Measurements from ENCODE around the gene MEFV. TPM values are rescaled to one million over a fixed set of nuclear protein-coding genes. Genes with fewer than 3 reads are reported as not detected.
A peak's percentile ranks its signal among the peaks of the same experiment; 100 is the strongest.
"Not testable (repeated sequence)": the region's sequence is repeated elsewhere in the genome, so short reads cannot be mapped to it uniquely, and the experiment has no call there.

The MEFV gene
- total and polyA plus RNA-seq, 3 experiments from 2014 or later: 0.18 TPM; not detected in 2

DNA sequence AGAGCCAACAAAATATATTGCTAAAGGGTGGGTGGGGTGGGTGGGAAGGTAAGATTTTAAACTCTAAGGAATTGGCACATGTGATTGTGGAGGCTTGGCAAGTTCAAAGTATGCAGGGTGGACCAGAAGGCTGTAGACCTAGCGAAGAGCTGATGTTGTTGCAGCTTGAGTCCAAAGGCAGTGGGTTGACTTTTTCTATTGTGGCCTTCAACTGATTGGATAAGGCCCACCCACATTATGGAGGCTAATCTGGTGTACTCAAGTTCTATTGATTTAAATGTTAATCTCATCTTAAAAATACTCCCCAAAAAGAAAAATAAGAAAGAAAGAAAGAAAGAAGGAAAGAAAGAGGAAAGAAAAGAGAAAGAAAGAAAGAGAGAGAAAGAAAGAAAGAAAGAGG is 43.9 kb downstream of the MEFV start:
- H3K27ac Mint-ChIP-seq: peak overlapping the region in 3 of 8 donors; percentile 33 to 78 (median 33)
- H3K9me3 Mint-ChIP-seq: peaks cover 2 to 6% (median 5%) of the 10 kb centered on the region in 5 donors
- ChIA-PET CTCF (no interaction called here), POLR2A (interaction anchor here (0.6 kb wide), 1 partner anchor 167 kb away, joined by 6 read pairs; no protein-coding TSS in a partner anchor)
- H3K9me3 ChIP-seq (ENCODE audit: low read length): peaks cover 3% of the 10 kb centered on the region
- no peak for DNase-seq
- H3K27me3 Mint-ChIP-seq: peaks cover 3 to 6% of the 10 kb centered on the region in 2 donors
- no peak overlapping the region for H3K4me3 Mint-ChIP-seq
- H3K36me3 ChIP-seq (ENCODE audit: insufficient read depth, low read length): no peaks in the 10 kb centered on the region
- peaks cover 33 to 41% (median 35%) of the 10 kb centered on the region in 3 donors for H3K4me1 Mint-ChIP-seq
- no peak overlapping the region for H3K27ac ChIP-seq (ENCODE audit: low read depth, low read length)
- H3K4me3 ChIP-seq (ENCODE audit: low read length): no peak overlapping the region
- H3K36me3 Mint-ChIP-seq: peaks cover 0 to 24% (median 2%) of the 10 kb centered on the region in 3 donors
- no peaks in the 10 kb centered on the region for H3K27me3 ChIP-seq (ENCODE audit: insufficient read depth, low read length, poor library complexity, severe bottlenecking)
- peaks cover 28% of the 10 kb centered on the region for H3K4me1 ChIP-seq (ENCODE audit: insufficient read depth, low read length)

DNA sequence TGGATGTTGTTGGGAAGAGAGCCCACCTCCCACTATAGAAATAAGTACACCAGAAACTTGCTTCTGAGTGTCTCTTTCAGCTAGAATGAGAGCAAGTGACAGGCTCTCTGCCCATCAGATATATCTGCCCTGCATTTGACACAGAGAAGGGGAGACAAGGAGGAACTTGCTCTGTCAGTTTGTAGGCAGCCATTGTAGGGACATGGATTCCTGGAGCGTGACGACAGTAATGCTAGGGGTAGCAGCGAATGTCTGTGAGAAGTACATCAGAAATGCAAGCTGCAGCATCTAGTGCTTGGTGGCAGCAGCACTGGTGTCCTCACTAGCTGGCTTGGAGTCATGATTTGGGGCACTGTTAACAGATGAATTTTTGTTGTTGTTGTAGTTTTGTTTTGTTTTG is 44.4 kb downstream of the MEFV start:
- peaks cover 3% of the 10 kb centered on the region for H3K9me3 ChIP-seq (ENCODE audit: low read length)
- H3K4me1 Mint-ChIP-seq: peaks cover 30 to 39% (median 32%) of the 10 kb centered on the region in 3 donors
- H3K36me3 Mint-ChIP-seq: peaks cover 0 to 26% (median 2%) of the 10 kb centered on the region in 3 donors
- H3K27me3 ChIP-seq (ENCODE audit: insufficient read depth, low read length, poor library complexity, severe bottlenecking): no peaks in the 10 kb centered on the region
- H3K36me3 ChIP-seq (ENCODE audit: insufficient read depth, low read length): no peaks in the 10 kb centered on the region
- H3K27ac ChIP-seq (ENCODE audit: low read depth, low read length): no peak overlapping the region
- peaks cover 3 to 6% of the 10 kb centered on the region in 2 donors for H3K27me3 Mint-ChIP-seq
- ChIA-PET POLR2A (interaction anchor here (0.6 kb wide), 1 partner anchor 166 kb away, joined by 6 read pairs; no protein-coding TSS in a partner anchor), CTCF (no interaction called here)
- H3K4me3 ChIP-seq (ENCODE audit: low read length): no peak overlapping the region
- peak overlapping the region in 4 of 8 donors; percentile 29 to 52 (median 39) for H3K27ac Mint-ChIP-seq
- DNase-seq: no peak
- H3K9me3 Mint-ChIP-seq: peaks cover 3 to 9% (median 6%) of the 10 kb centered on the region in 5 donors
- H3K4me1 ChIP-seq (ENCODE audit: insufficient read depth, low read length): peaks cover 28% of the 10 kb centered on the region
- H3K4me3 Mint-ChIP-seq: no peak overlapping the region

DNA sequence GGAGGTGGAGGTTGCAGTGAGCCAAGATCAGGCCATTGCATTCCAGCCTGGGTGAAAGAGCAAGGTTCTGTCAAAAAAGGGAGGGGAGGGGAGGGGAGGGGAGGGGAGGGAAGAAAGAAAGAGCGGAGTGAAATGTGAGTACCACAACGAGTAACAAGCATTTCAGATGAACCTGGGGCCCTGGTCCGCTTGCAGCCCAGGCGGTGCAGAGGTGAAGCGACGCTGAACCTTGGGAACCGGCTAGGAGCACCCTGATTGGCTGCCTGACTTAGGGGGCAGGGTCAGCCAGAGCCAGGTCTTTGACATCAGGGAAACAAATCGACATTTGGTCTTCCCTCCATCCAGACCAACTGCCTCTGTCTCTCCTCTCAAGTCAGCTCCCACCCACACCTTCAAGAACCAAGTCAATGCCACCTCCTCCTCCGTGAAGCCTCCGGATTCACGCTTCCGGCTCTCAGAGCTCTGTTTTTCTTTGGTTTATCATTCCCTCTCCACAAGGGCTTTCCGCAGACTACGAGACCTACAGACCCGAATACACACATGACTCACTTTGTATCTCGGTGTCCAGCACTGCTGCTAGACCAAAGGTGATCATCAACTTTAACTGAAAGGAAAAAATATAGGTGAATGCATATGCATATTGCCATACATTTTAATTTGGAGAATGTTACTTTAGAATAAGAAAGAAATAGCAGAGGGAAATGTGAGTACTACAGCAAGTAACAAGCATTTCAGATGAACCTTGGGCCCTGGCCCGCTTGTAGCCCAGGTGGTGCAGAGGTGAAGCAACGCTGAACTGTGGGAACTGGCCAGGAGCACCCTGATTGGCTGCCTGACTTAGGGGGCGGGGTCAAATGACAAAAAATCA is 49.1 kb downstream of the MEFV start:
- Mint-ChIP-seq H3K27me3 (peaks cover 10 to 23% of the 10 kb centered on the region in 2 donors), H3K9me3 (peaks cover 5 to 17% (median 16%) of the 10 kb centered on the region in 5 donors), H3K4me3 (no peak overlapping the region), H3K4me1 (peaks cover 0 to 8% (median 4%) of the 10 kb centered on the region in 3 donors), H3K36me3 (peaks cover 0 to 22% (median 2%) of the 10 kb centered on the region in 3 donors), H3K27ac (no peak overlapping the region)
- Histone ChIP-seq H3K27me3 (ENCODE audit: insufficient read depth, low read length, poor library complexity, severe bottlenecking) (no peaks in the 10 kb centered on the region), H3K9me3 (ENCODE audit: low read length) (no peaks in the 10 kb centered on the region), H3K27ac (ENCODE audit: low read depth, low read length) (no peak overlapping the region), H3K4me3 (ENCODE audit: low read length) (no peak overlapping the region), H3K4me1 (ENCODE audit: insufficient read depth, low read length) (no peaks in the 10 kb centered on the region), H3K36me3 (ENCODE audit: insufficient read depth, low read length) (no peaks in the 10 kb centered on the region)
- POLR2A ChIA-PET: no interaction called here
- DNase-seq: no peak
- CTCF ChIA-PET: interaction anchor here (2.2 kb wide), 1 partner anchor 8 kb away, joined by 6 read pairs; no protein-coding TSS in a partner anchor

DNA sequence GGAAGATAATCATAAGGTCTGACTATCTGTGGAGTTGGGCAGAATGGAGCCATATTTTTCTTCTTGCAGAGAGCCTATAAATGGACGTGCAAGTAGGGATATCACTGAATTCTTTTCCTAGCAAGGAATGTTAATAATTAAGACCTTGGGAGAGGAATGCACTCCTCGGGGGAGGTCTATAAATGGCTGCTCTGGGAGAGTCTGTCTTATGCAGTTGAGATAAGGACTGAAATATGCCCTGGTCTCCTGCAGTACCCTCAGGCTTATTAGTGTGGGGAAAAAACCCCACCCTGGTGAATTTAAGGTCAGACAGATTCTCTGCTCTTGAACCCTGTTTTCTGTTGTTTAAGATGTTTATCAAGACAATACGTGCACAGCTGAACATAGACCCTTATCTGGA is 50.5 kb downstream of the MEFV start:
- H3K4me3 ChIP-seq (ENCODE audit: low read length); H3K4me3 Mint-ChIP-seq; CTCF ChIA-PET; H3K36me3 ChIP-seq (ENCODE audit: insufficient read depth, low read length); H3K9me3 ChIP-seq (ENCODE audit: low read length); H3K27ac Mint-ChIP-seq; DNase-seq; H3K4me1 Mint-ChIP-seq; H3K27ac ChIP-seq (ENCODE audit: low read depth, low read length); H3K27me3 ChIP-seq (ENCODE audit: insufficient read depth, low read length, poor library complexity, severe bottlenecking); H3K4me1 ChIP-seq (ENCODE audit: insufficient read depth, low read length): not testable (repeated sequence)
- Mint-ChIP-seq H3K9me3 (peaks cover 5 to 17% (median 16%) of the 10 kb centered on the region in 5 donors), H3K27me3 (peaks cover 10 to 23% of the 10 kb centered on the region in 2 donors), H3K36me3 (peaks cover 0 to 19% (median 0%) of the 10 kb centered on the region in 3 donors)
- POLR2A ChIA-PET: interaction anchor here (0.6 kb wide), 1 partner anchor 258 kb away, joined by 5 read pairs; no protein-coding TSS in a partner anchor

DNA sequence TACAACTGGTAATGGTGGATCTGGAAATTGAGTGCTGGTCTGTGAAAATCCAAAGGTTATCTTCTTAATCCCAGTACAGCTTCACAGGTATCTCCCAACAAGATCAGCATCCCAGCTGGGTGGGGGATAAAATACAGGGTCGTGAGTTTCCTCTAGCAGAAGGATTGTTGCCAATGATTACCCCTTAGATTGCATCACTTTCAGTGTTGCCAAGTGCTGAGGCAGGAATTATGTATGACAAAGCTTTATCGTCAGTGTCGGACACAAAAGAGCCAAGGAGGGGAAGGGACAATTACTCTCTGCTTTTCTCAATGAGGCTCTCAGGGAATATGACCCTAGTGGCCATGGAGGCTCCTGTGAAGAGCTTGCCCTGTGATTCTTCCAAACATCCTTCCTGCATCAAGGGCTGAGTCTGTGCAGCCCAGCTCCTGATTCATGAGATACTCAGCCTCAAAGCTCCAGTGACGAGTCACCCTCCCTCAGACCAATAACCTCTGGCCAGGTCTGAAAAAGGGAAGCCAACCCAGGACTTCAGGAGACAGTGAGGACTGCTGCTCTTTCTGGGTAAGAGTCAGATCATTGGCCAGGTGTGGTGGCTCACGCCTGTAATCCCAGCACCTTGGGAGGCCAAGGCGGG is 53.4 kb downstream of the MEFV start:
- Mint-ChIP-seq H3K9me3 (peaks cover 5 to 17% (median 16%) of the 10 kb centered on the region in 5 donors), H3K4me3 (no peak overlapping the region), H3K4me1 (no peaks in the 10 kb centered on the region), H3K36me3 (peaks cover 0 to 16% (median 0%) of the 10 kb centered on the region in 3 donors), H3K27ac (no peak overlapping the region), H3K27me3 (peaks cover 18 to 23% of the 10 kb centered on the region in 2 donors)
- H3K27me3 ChIP-seq (ENCODE audit: insufficient read depth, low read length, poor library complexity, severe bottlenecking): no peaks in the 10 kb centered on the region
- H3K27ac ChIP-seq (ENCODE audit: low read depth, low read length): no peak overlapping the region
- H3K9me3 ChIP-seq (ENCODE audit: low read length): no peaks in the 10 kb centered on the region
- H3K4me1 ChIP-seq (ENCODE audit: insufficient read depth, low read length): no peaks in the 10 kb centered on the region
- POLR2A ChIA-PET: no interaction called here
- CTCF ChIA-PET: interaction anchor here (0.6 to 1.2 kb wide), 2 partner anchors 13 to 16 kb away, joined by 3 read pairs; no protein-coding TSS in a partner anchor
- DNase-seq: no peak
- H3K36me3 ChIP-seq (ENCODE audit: insufficient read depth, low read length): no peaks in the 10 kb centered on the region
- no peak overlapping the region for H3K4me3 ChIP-seq (ENCODE audit: low read length)

DNA sequence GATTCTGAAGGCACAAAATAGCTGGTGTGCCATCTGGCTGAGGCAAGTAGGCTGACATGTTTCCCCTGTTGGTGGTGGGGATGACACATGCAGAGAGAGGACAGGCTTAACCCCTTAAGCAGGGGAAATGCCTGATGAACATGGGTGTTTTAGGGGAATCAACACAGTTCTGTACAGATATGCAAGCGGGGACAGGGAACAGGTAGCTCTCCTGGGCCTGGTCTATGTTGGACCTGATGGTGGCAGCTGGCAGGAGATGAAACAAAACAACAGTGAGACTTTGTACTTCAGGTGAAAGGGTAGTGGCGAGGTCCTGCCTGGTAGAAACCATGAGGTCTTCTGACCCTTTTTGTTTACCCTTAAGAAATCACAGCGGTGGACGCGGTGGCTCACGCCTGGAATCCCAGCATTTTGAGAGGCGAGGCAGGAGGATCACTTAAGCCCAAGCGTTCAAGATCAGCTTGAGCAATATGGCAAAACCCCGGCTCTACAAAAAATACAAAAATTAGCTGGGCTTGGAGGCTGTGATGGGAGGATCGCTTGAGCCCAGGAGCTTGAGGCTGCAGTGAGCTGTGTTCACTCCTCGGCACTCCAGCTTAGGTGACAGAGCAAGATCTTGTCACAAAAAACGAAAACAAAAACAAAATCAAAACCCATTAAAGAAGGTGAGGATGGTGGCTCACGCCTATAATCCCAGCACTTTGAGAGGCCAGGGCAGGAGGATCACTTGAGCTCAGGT is 57.9 kb downstream of the MEFV start:
- peaks cover 0 to 6% (median 3%) of the 10 kb centered on the region in 3 donors for H3K36me3 Mint-ChIP-seq
- H3K4me1 Mint-ChIP-seq: no peaks in the 10 kb centered on the region
- CTCF ChIA-PET: interaction anchor here (1.1 to 1.4 kb wide), 5 partner anchors 9 to 40 kb away, joined by 3 to 6 read pairs (median 4); no protein-coding TSS in a partner anchor
- peaks cover 31 to 35% of the 10 kb centered on the region in 2 donors for H3K27me3 Mint-ChIP-seq
- no peak overlapping the region for H3K27ac Mint-ChIP-seq
- Histone ChIP-seq H3K27me3 (ENCODE audit: insufficient read depth, low read length, poor library complexity, severe bottlenecking) (peaks cover 19% of the 10 kb centered on the region), H3K36me3 (ENCODE audit: insufficient read depth, low read length) (no peaks in the 10 kb centered on the region), H3K9me3 (ENCODE audit: low read length) (no peaks in the 10 kb centered on the region), H3K4me1 (ENCODE audit: insufficient read depth, low read length) (no peaks in the 10 kb centered on the region), H3K4me3 (ENCODE audit: low read length) (no peak overlapping the region), H3K27ac (ENCODE audit: low read depth, low read length) (no peak overlapping the region)
- H3K9me3 Mint-ChIP-seq: no peaks in the 10 kb centered on the region
- H3K4me3 Mint-ChIP-seq: peak overlapping the region in 2 of 7 donors; percentile 27 to 28
- DNase-seq: no peak
- POLR2A ChIA-PET: no interaction called here

DNA sequence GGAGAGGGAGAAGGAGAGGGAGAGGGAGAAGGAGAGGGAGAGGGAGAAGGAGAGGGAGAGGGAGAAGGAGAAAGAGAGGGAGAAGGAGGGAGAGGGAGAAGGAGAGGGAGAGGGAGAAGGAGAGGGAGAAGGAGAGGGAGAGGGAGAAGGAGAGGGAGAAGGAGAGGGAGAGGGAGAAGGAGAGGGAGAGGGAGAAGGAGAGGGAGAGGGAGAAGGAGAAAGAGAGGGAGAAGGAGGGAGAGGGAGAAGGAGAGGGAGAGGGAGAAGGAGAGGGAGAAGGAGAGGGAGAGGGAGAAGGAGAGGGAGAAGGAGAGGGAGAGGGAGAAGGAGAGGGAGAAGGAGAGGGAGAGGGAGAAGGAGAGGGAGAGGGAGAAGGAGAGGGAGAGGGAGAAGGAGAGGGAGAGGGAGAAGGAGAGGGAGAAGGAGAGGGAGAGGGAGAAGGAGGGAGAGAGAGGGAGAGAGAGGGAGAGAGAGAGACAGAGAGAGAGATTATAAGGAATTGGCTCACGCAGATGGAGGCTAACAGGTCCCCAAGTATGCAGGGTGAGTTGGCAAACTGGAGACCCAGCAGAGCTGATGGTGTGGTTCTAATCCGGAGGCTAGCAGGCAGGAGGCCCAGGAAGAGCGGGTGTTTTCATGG is 58.6 kb downstream of the MEFV start:
- CTCF ChIA-PET: interaction anchor here (1.2 kb wide), 2 partner anchors 12 to 39 kb away, joined by 3 to 6 read pairs; no protein-coding TSS in a partner anchor
- H3K27ac ChIP-seq (ENCODE audit: low read depth, low read length); H3K4me1 ChIP-seq (ENCODE audit: insufficient read depth, low read length); H3K4me3 ChIP-seq (ENCODE audit: low read length); H3K9me3 Mint-ChIP-seq; H3K4me1 Mint-ChIP-seq; H3K36me3 ChIP-seq (ENCODE audit: insufficient read depth, low read length); POLR2A ChIA-PET; H3K36me3 Mint-ChIP-seq; DNase-seq; H3K27ac Mint-ChIP-seq; H3K9me3 ChIP-seq (ENCODE audit: low read length): not testable (repeated sequence)
- H3K27me3 ChIP-seq (ENCODE audit: insufficient read depth, low read length, poor library complexity, severe bottlenecking): peaks cover 26% of the 10 kb centered on the region
- peaks cover 35 to 36% of the 10 kb centered on the region in 2 donors for H3K27me3 Mint-ChIP-seq
- peak overlapping the region in 1 of 7 donors; percentile 28 for H3K4me3 Mint-ChIP-seq

Data from CD8-positive, alpha-beta memory T cell (primary cell).